NOMO-1 treated with dmso at 0.1 percent for 144 hours (cell line): ENCODE data around the gene MYRF.

Source experiments
- DNase-seq: peaks from one replicate; lab custom pipeline; 2025; ENCODE audit not compliant: unreplicated experiment; lab: John Stamatoyannopoulos, UW

The MYRF gene

GRCh38 chr11:61752117-61752924, at the start of gene MYRF:
Gene MYRF, plus strand, starts transcription at chr11:61752636. Its CDS starts 109 bp downstream, at chr11:61752745.
- DNase-seq, result peak; percentile 24

DNA sequence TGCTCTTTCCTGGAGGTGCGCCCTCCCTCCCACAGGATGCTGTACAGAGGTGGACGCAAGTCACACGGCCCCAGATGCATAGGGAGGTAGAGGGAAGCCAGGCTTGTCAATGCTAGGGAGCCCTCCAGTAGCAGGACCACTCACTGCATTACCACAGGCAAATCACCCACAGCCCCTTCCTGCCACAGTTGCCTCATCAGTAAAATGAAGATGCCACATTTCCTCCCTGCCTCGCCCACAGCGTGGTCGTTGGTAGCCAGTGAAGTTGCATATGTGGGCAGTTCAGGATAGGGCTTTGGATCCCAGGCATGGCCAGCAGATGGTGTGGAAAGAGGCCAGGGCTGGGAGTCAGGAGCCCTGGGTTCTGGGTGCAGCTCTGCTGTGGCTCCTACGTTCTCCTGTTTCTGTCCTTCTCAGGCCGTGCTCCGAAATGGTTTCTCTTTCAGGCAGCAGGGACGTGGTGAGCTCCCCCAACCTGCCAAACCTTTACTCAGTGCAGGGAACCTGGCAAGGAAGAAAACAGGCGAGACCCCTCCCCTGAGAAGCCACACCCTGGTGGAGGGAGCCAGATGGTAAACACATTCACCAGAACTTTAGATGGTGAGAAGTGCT, 49.6 kb upstream of the MYRF start:
- no peak for DNase-seq

- DNase-seq, result no peak
Measured at GRCh38 chr11:61704838-61705237, 47.6 kb upstream of the MYRF start.

- no peak for DNase-seq
Measured at GRCh38 chr11:61706452-61707400, 45.7 kb upstream of the MYRF start.

- no peak for DNase-seq
Measured at GRCh38 chr11:61707574-61707973, 44.9 kb upstream of the MYRF start.

GRCh38 chr11:61709110-61709509, 43.3 kb upstream of the MYRF start:
- DNase-seq, result no peak

- no peak for DNase-seq
Measured at GRCh38 chr11:61709572-61709971, 42.9 kb upstream of the MYRF start.

- DNase-seq, result no peak
Measured at GRCh38 chr11:61710019-61710418, 42.4 kb upstream of the MYRF start.

- no peak for DNase-seq
Measured at GRCh38 chr11:61711037-61711436, 41.4 kb upstream of the MYRF start.

DNA sequence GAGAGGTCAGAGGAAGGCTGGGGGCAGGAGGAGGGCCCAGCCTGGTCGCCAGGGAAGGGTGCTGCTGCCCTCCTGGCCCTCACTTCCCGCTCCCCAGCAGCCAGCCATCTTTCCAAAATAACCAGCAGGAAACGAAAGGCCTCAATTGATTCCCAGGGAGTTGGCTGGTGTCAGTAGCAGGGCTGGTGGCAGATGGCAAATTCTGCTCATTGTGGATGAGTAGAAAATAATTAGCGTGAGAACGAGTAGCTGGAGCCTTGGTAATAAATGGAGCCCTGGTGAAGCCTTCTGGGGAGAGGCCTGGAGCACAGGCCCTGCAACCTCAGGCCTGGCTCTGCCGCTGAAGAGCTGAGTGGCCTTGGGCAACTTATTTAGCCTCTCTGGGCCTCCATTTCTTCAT, 40.9 kb upstream of the MYRF start:
- DNase-seq, result no peak

DNA sequence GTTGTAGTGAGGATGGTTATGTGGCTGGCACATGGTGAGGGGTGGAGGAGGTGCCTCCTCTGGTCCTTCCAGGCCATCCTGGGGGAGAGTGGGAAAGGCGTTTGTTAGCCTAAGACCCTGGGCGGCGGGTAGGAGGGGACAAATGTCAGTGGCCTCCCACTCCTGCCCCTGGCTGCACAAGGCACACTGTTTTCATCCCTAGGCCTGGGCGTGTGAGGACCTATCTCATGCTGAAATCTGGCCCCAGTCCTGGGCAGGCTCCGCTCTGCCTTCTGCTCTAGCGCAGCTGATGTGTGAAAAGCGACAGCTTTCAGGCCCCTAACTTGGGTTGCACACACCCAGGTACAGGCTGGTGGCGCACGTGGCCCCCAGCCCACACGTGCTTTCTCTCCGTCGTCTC, 40.1 kb upstream of the MYRF start:
- DNase-seq, result no peak

DNA sequence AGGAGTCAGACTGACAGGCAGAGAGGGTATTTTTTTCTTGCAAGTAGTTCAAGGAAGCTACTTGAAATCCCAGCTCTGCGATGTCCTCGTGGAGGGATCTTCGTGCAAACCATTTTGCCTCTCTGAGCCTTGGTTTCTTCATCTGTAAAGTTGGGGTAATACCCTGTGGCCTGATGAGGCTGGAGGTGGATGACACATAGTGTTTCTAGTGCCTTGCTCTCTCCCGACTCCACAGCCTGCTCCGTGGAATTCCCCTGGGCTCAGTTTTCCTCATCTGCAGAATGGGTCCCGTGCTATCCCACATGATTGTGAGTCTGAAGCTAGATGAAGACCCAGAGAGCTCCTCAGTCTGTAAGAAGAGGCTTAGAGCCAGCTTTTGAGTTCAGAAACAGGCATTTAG, 39.6 kb upstream of the MYRF start:
- no peak for DNase-seq

DNA sequence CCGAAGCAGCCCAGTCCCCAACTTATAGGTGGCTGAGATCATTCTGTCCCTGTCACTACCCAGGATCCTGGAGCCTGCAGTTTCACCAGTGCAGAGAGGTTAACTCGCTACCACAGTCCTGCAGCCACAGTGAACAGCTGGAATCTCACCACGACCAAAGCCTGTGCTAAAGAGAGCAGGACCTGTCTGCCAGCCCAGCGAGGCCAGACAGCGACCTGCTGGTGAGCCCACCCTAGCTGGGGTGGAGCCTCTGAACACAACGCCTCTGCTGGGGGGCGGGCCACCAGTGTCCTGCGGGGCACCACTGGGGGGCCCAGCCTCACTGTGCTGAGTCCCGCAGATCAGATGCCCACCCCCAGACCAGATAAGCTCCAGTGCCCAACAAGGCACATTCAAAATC, 39.0 kb upstream of the MYRF start:
- DNase-seq, result no peak

DNA sequence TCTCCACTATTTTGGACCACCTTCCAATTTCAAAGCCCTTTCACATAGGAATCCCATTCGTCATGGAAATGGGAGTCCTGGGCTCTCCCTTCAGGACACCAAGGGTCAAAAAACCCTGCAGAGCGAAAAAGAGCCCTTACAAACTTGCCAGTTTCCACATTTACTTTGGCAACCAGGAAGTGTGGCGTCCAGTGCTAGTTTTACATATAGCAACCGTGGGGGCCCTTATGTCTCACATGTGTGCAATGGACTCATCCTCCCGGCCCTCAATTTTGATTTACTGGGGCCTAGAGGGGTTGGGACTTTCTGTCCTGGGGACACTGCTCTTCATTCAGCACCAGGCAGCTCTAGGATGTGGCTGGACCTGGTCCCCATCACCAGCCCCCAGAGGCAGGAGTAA, 38.5 kb upstream of the MYRF start:
- no peak for DNase-seq

GRCh38 chr11:61714316-61714715, 38.1 kb upstream of the MYRF start:
- DNase-seq, result no peak

DNA sequence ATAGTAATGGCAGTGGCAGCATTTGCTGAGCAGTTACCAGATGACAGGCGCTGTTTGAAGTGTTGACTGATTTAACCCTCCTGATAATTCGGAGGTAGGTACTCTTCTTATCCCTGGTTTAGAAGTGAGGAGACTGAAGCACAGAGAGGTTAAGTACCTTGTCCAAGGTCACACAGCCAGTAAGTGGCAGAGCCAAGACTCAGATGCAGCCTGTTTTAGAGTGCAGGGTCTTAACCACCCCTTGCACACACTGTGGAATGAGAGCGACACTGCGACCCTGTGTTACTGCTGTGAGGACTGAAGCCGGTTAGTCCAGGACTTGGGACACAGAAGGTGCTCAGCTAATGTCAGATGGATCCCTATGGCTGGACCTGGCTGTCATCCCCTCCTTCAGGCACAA, 37.5 kb upstream of the MYRF start:
- no peak for DNase-seq

- DNase-seq, result no peak
Measured at GRCh38 chr11:61715867-61716266, 36.6 kb upstream of the MYRF start.

- DNase-seq, result peak; percentile 17
Measured at GRCh38 chr11:61716478-61717285, 35.8 kb upstream of the MYRF start.

GRCh38 chr11:61717286-61718033, 35.0 kb upstream of the MYRF start:
- no peak for DNase-seq

DNA sequence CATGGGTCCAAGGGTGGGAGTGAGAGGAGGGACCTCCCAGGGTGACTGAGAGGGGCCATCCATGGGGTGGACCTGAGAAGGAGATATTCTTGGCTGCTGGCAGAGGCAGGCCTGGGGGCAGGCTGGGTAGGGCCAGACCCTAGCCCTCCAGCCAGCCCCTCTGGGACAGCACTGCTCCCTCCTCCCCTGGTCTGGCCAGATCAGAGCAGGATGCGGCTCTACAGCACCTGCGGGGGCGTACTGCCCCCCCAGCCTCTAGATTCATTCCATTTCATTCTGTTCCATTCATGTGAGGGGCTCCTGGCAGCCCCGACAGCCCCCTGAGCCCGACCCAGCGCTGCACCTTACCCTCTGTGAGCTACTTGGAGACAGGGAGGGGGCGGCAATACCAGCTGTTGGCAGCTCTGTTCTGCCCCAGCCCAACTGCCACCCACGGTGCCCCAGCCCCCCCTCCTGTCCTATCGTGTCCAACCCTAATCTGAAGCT, 34.3 kb upstream of the MYRF start:
- no peak for DNase-seq
